ENCODE measurements around the gene TBC1D24. TPM values are rescaled to one million over a fixed set of nuclear protein-coding genes. Genes with fewer than 3 reads are reported as not detected.
"Not testable (repeated sequence)": the region's sequence is repeated elsewhere in the genome, so short reads cannot be mapped to it uniquely, and the experiment has no call there.

Gene TBC1D24
- total and polyA plus RNA-seq, 7 experiments from 2014 or later, result 1.7 to 13.5 (median 9.2) TPM

DNA sequence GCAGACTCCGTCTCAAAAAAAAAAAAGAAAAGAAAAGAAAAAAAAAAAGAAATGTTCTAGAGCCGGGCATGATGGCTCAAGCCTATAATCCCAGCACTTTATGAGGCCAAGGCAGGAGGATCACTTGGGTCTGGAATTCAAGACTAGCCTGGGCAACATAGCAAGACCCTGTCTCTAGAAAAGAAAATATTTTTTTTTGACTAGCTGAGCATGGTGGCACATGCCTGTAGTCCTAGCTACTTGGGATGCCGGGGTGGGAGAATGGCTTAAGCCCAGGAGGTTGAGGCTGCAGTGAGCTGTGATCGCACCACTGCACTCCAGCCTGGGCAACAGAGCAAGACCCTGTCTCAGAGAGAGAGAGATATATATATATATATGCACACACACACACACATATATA lies 39.7 kb upstream of the TBC1D24 start:
- CTCF ChIA-PET, result interaction anchor here (0.7 kb wide), 1 partner anchor 12 kb away, joined by 3 read pairs; no protein-coding TSS in a partner anchor
- H3K27me3 Mint-ChIP-seq; H3K4me3 ChIP-seq (ENCODE audit: low read length); intact Hi-C loops (cut with micrococcal nuclease); H3K4me1 ChIP-seq (ENCODE audit: control insufficient read depth in 2 of 2, insufficient read depth in 2 of 2, low read length in 2 of 2); H3K27ac Mint-ChIP-seq; H3K27ac ChIP-seq (ENCODE audit: low read depth, low read length); H3K9me3 ChIP-seq (ENCODE audit: control insufficient read depth in 2 of 3, low read length in 3 of 3); H3K27me3 ChIP-seq (ENCODE audit: control insufficient read depth in 2 of 2, insufficient read depth in 2 of 2, low read length in 2 of 2); DNase-seq; H3K9me3 Mint-ChIP-seq; ATAC-seq; H3K4me3 Mint-ChIP-seq; POLR2A ChIA-PET: not testable (repeated sequence)
- H3K36me3 ChIP-seq (ENCODE audit: control insufficient read depth in 2 of 3, insufficient read depth in 3 of 3, low read length in 3 of 3), result peaks cover 0 to 23% (median 0%) of the 10 kb centered on the region in 3 experiments
- Mint-ChIP-seq H3K36me3 (peaks cover 0 to 35% (median 4%) of the 10 kb centered on the region in 5 donors), H3K4me1 (peaks cover 3 to 29% (median 12%) of the 10 kb centered on the region in 7 donors)

GRCh38 chr16:2436110-2436509 lies 38.8 kb upstream of the TBC1D24 start:
- no peak overlapping the region for H3K27ac Mint-ChIP-seq
- Histone ChIP-seq H3K36me3 (ENCODE audit: control insufficient read depth in 2 of 3, insufficient read depth in 3 of 3, low read length in 3 of 3) (peaks cover 0 to 23% (median 0%) of the 10 kb centered on the region in 3 experiments), H3K4me3 (ENCODE audit: low read length) (no peak overlapping the region), H3K27ac (ENCODE audit: low read depth, low read length) (no peak overlapping the region), H3K27me3 (ENCODE audit: control insufficient read depth in 2 of 2, insufficient read depth in 2 of 2, low read length in 2 of 2) (no peaks in the 10 kb centered on the region), H3K9me3 (ENCODE audit: control insufficient read depth in 2 of 3, low read length in 3 of 3) (no peaks in the 10 kb centered on the region), H3K4me1 (ENCODE audit: control insufficient read depth in 2 of 2, insufficient read depth in 2 of 2, low read length in 2 of 2) (no peaks in the 10 kb centered on the region)
- H3K4me3 Mint-ChIP-seq, result no peak overlapping the region
- intact Hi-C loops (cut with micrococcal nuclease), result no loop called here
- no peaks in the 10 kb centered on the region for H3K27me3 Mint-ChIP-seq
- H3K9me3 Mint-ChIP-seq, result no peaks in the 10 kb centered on the region
- peaks cover 0 to 33% (median 4%) of the 10 kb centered on the region in 5 donors for H3K36me3 Mint-ChIP-seq
- peaks cover 0 to 21% (median 6%) of the 10 kb centered on the region in 7 donors for H3K4me1 Mint-ChIP-seq
- ChIA-PET POLR2A (no interaction called here), CTCF (no interaction called here)
- no peak for DNase-seq
- ATAC-seq, result no peak

- Histone ChIP-seq H3K4me1 (ENCODE audit: control insufficient read depth in 2 of 2, insufficient read depth in 2 of 2, low read length in 2 of 2) (no peaks in the 10 kb centered on the region), H3K4me3 (ENCODE audit: low read length) (no peak overlapping the region), H3K27ac (ENCODE audit: low read depth, low read length) (no peak overlapping the region), H3K9me3 (ENCODE audit: control insufficient read depth in 2 of 3, low read length in 3 of 3) (no peaks in the 10 kb centered on the region), H3K36me3 (ENCODE audit: control insufficient read depth in 2 of 3, insufficient read depth in 3 of 3, low read length in 3 of 3) (peaks cover 0 to 23% (median 0%) of the 10 kb centered on the region in 3 experiments), H3K27me3 (ENCODE audit: control insufficient read depth in 2 of 2, insufficient read depth in 2 of 2, low read length in 2 of 2) (no peaks in the 10 kb centered on the region)
- no peaks in the 10 kb centered on the region for H3K27me3 Mint-ChIP-seq
- peaks cover 0 to 18% (median 6%) of the 10 kb centered on the region in 7 donors for H3K4me1 Mint-ChIP-seq
- ChIA-PET CTCF (interaction anchor here (0.5 kb wide), 1 partner anchor 67 kb away, joined by 5 read pairs; no protein-coding TSS in a partner anchor), POLR2A (no interaction called here)
- H3K27ac Mint-ChIP-seq, result no peak overlapping the region
- no peak for DNase-seq
- no peak for ATAC-seq
- peaks cover 0 to 35% (median 4%) of the 10 kb centered on the region in 5 donors for H3K36me3 Mint-ChIP-seq
- no peaks in the 10 kb centered on the region for H3K9me3 Mint-ChIP-seq
- intact Hi-C loops (cut with micrococcal nuclease), result no loop called here
- H3K4me3 Mint-ChIP-seq, result no peak overlapping the region
Measured at GRCh38 chr16:2437032-2437790, 37.7 kb upstream of the TBC1D24 start.

DNA sequence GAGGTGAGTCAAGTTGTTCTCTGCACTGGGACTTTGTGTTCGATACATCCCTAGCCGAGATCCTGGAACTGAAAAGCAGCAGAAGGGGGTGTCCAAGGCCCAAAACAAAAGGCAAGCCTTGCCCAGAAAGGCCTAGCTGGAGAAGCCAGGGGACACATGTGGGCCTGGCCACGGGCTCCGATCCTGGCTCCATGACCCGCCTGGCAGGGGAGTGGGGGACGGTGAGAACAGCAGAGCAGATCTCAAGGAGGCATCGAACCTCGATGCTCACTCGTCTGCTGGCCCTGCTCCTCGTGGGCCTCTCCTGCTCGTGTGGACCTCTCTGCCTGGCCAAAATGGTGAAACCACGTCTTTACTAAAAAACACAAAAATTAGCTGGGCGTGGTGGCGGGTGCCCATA lies 36.8 kb upstream of the TBC1D24 start:
- no peaks in the 10 kb centered on the region for H3K27me3 ChIP-seq (ENCODE audit: control insufficient read depth in 2 of 2, insufficient read depth in 2 of 2, low read length in 2 of 2)
- H3K27ac Mint-ChIP-seq, result no peak overlapping the region
- H3K4me3 ChIP-seq (ENCODE audit: low read length), result no peak overlapping the region
- no peak overlapping the region for H3K27ac ChIP-seq (ENCODE audit: low read depth, low read length)
- H3K27me3 Mint-ChIP-seq, result no peaks in the 10 kb centered on the region
- H3K4me1 Mint-ChIP-seq, result peaks cover 0 to 13% (median 6%) of the 10 kb centered on the region in 7 donors
- no peaks in the 10 kb centered on the region for H3K4me1 ChIP-seq (ENCODE audit: control insufficient read depth in 2 of 2, insufficient read depth in 2 of 2, low read length in 2 of 2)
- CTCF ChIA-PET, result no interaction called here
- H3K9me3 Mint-ChIP-seq, result no peaks in the 10 kb centered on the region
- H3K4me3 Mint-ChIP-seq, result no peak overlapping the region
- ATAC-seq (no peak), DNase-seq (no peak)
- POLR2A ChIA-PET, result no interaction called here
- H3K36me3 ChIP-seq (ENCODE audit: control insufficient read depth in 2 of 3, insufficient read depth in 3 of 3, low read length in 3 of 3), result peaks cover 0 to 21% (median 0%) of the 10 kb centered on the region in 3 experiments
- peaks cover 0 to 33% (median 0%) of the 10 kb centered on the region in 5 donors for H3K36me3 Mint-ChIP-seq
- H3K9me3 ChIP-seq (ENCODE audit: control insufficient read depth in 2 of 3, low read length in 3 of 3), result no peaks in the 10 kb centered on the region
- intact Hi-C loops (cut with micrococcal nuclease), result no loop called here

DNA sequence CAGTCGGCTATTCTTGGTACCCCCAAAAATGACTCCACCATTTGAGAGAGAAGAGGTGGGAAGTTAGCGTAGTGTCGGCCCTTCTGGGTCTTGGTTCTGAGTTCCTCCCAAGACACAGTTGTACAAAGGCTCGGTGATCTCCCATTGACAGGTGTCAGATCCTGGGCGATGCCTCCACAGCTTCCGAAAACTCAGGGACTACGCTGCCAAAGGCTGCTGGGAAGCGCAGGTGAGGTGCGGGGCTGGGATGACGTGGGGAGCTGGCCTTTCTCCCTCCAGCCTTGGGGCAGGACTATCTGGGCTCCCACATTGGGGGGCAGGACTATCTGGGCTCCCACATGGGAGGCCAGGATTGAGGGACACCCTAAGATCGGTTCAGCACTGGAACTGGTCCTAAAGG lies 35.3 kb upstream of the TBC1D24 start:
- CTCF ChIA-PET, result interaction anchor here (1.2 kb wide), 1 partner anchor 60 kb away, joined by 3 read pairs; no protein-coding TSS in a partner anchor
- H3K27ac Mint-ChIP-seq, result peak overlapping the region in 2 of 9 donors; percentile 45 to 70

DNA sequence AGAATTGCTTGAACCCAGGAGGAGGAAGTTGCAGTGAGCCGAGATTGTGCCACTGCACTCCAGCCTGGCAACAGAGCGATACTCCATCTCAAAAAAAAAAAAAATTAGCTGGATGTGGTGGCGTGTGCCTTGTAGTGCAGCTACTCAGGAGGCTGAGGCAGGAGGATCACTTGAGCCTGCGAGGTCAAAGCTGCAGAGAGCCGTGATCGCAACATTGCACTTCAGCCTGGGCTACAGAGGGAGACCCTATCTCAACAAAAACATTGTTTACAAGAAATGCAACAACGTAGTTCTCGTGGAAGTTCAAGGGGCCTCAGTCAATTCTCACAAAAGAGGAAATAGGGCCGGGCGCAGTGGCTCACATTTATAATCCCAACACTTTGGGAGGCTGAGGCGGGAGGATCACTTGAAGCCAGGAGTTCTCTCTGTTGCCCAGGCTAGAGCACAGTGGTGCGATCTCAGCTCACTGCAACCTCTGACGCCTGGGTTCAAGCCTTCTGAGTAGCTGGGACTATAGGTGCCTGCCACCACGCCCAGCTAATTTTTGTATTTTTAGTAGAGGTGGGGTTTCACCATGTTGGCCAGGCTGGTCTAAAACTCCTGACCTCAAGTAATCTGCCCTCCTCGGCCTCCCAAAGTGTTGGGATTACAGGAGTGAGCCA lies 33.7 kb upstream of the TBC1D24 start:
- CTCF ChIA-PET, result interaction anchor here (1.2 kb wide), 1 partner anchor 11 kb away, joined by 6 read pairs; no protein-coding TSS in a partner anchor

More for the DNA sequence above, 35.3 kb upstream of the TBC1D24 start:
- H3K9me3 ChIP-seq (ENCODE audit: control insufficient read depth in 2 of 3, low read length in 3 of 3), result no peaks in the 10 kb centered on the region
- H3K4me3 Mint-ChIP-seq, result no peak overlapping the region
- peaks cover 0 to 30% (median 0%) of the 10 kb centered on the region in 5 donors for H3K36me3 Mint-ChIP-seq
- H3K4me3 ChIP-seq (ENCODE audit: low read length), result no peak overlapping the region
- no peak for DNase-seq
- no peaks in the 10 kb centered on the region for H3K27me3 Mint-ChIP-seq
- POLR2A ChIA-PET, result interaction anchor here (0.7 kb wide), 1 partner anchor 10 kb away, joined by 3 read pairs; no protein-coding TSS in a partner anchor
- H3K9me3 Mint-ChIP-seq, result no peaks in the 10 kb centered on the region
- H3K27ac ChIP-seq (ENCODE audit: low read depth, low read length), result no peak overlapping the region
- peaks cover 0 to 11% (median 6%) of the 10 kb centered on the region in 7 donors for H3K4me1 Mint-ChIP-seq
- no peaks in the 10 kb centered on the region for H3K27me3 ChIP-seq (ENCODE audit: control insufficient read depth in 2 of 2, insufficient read depth in 2 of 2, low read length in 2 of 2)
- H3K36me3 ChIP-seq (ENCODE audit: control insufficient read depth in 2 of 3, insufficient read depth in 3 of 3, low read length in 3 of 3), result peaks cover 0 to 20% (median 0%) of the 10 kb centered on the region in 3 experiments
- intact Hi-C loops (cut with micrococcal nuclease), result no loop called here
- ATAC-seq, result no peak
- H3K4me1 ChIP-seq (ENCODE audit: control insufficient read depth in 2 of 2, insufficient read depth in 2 of 2, low read length in 2 of 2), result no peaks in the 10 kb centered on the region

More for the DNA sequence above, 33.7 kb upstream of the TBC1D24 start:
- H3K27me3 ChIP-seq (ENCODE audit: control insufficient read depth in 2 of 2, insufficient read depth in 2 of 2, low read length in 2 of 2); H3K27me3 Mint-ChIP-seq; H3K9me3 ChIP-seq (ENCODE audit: control insufficient read depth in 2 of 3, low read length in 3 of 3); DNase-seq; H3K9me3 Mint-ChIP-seq; ATAC-seq; H3K27ac ChIP-seq (ENCODE audit: low read depth, low read length); H3K4me3 Mint-ChIP-seq; intact Hi-C loops (cut with micrococcal nuclease); H3K4me3 ChIP-seq (ENCODE audit: low read length); H3K4me1 ChIP-seq (ENCODE audit: control insufficient read depth in 2 of 2, insufficient read depth in 2 of 2, low read length in 2 of 2): not testable (repeated sequence)
- H3K27ac Mint-ChIP-seq, result peak overlapping the region in 1 of 9 donors; percentile 38
- peaks cover 0 to 11% (median 6%) of the 10 kb centered on the region in 7 donors for H3K4me1 Mint-ChIP-seq
- peaks cover 0 to 23% (median 0%) of the 10 kb centered on the region in 5 donors for H3K36me3 Mint-ChIP-seq
- H3K36me3 ChIP-seq (ENCODE audit: control insufficient read depth in 2 of 3, insufficient read depth in 3 of 3, low read length in 3 of 3), result peaks cover 0 to 28% (median 0%) of the 10 kb centered on the region in 3 experiments
- POLR2A ChIA-PET, result interaction anchor here (0.7 kb wide), 1 partner anchor 14 kb away, joined by 4 read pairs; no protein-coding TSS in a partner anchor
